ENCODE measurements around the gene PTPRJ. TPM values are rescaled to one million over a fixed set of nuclear protein-coding genes. Genes with fewer than 3 reads are reported as not detected.
A peak's percentile ranks its signal among the peaks of the same experiment; 100 is the strongest.

Gene PTPRJ
- total and polyA plus RNA-seq, 2 donors (not counting 1 experiment from before 2014, with no cell fraction given) = 5.3 to 5.8 TPM

DNA sequence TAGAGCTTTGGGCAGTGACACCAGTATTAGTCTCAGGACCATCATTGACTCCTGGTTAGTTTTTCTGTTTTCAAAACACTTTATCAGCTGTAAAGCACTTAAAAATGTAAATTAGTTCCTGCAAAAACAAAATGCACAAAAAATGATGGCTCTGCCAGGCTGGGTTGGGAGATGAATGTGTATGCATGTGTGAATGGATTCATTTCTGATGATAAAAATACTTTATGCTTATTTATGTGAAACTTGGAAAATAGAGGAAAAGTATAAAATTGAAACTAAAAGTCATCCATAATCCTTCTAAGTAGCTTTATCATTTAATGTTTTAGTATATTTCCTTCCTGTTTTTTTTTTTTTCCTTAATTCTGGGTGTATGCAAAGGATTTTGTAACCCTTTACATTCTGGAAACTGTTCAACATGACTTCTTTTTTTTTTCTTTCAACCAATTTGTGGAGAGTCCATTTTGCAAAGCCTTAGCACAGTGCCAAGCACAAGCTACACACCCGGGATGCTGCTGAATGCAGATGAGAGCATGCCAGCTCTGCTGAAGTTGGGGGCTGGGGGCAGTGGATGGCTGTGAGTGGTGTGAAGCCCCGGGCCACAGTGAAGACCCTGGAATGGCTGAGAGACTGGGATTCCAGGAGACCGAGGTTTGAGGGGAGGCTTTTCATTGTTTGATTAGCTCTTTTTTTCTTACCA is 37.6 kb downstream of the PTPRJ start:
- no peaks in the 10 kb centered on the region for H4K20me1 ChIP-seq (ENCODE audit: control insufficient read depth, extremely low read depth, insufficient read depth, low read length)
- H3K36me3 ChIP-seq (ENCODE audit: control insufficient read depth, insufficient read depth, low read length) = no peaks in the 10 kb centered on the region
- no peaks in the 10 kb centered on the region for H3K27me3 ChIP-seq (ENCODE audit: control insufficient read depth, insufficient read depth, low read length)
- TF ChIP-seq EZH2 (IDR thresholded peaks at IDR 0.05; ENCODE audit: low read length, missing control alignments) = no peak
- TF ChIP-seq, protein P1, sequence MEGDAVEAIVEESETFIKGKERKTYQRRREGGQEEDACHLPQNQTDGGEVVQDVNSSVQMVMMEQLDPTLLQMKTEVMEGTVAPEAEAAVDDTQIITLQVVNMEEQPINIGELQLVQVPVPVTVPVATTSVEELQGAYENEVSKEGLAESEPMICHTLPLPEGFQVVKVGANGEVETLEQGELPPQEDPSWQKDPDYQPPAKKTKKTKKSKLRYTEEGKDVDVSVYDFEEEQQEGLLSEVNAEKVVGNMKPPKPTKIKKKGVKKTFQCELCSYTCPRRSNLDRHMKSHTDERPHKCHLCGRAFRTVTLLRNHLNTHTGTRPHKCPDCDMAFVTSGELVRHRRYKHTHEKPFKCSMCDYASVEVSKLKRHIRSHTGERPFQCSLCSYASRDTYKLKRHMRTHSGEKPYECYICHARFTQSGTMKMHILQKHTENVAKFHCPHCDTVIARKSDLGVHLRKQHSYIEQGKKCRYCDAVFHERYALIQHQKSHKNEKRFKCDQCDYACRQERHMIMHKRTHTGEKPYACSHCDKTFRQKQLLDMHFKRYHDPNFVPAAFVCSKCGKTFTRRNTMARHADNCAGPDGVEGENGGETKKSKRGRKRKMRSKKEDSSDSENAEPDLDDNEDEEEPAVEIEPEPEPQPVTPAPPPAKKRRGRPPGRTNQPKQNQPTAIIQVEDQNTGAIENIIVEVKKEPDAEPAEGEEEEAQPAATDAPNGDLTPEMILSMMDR (conservative IDR thresholded peaks at IDR 0.05 in 1 of 2, IDR thresholded peaks at IDR 0.05 in 1 of 2; ENCODE audit: low read depth in 1 of 2, low read length in 2 of 2) = no peak
- no peak overlapping the region for H2AFZ ChIP-seq (ENCODE audit: low read length)
- H3K79me2 ChIP-seq (ENCODE audit: control insufficient read depth, insufficient read depth, low read length) = no peaks in the 10 kb centered on the region
- H3K4me3 ChIP-seq (replicated peaks in 1 of 4; ENCODE audit: control extremely low read depth in 1 of 4, insufficient read depth in 1 of 4, low read depth in 3 of 4, low read length in 4 of 4) = no peak overlapping the region
- peaks cover 11% of the 10 kb centered on the region for H3K4me1 ChIP-seq (ENCODE audit: control insufficient read depth, extremely low read depth, insufficient read depth, low read length)
- H3K9ac ChIP-seq (ENCODE audit: insufficient read depth, low read length) = no peak overlapping the region
- H3K9me3 ChIP-seq (ENCODE audit: control insufficient read depth, insufficient read depth, low read depth, low read length) = no peaks in the 10 kb centered on the region
- no peak overlapping the region for H3K27ac ChIP-seq (ENCODE audit: insufficient read depth, low read length)
- DNase-seq (ENCODE audit: low read depth in 2 of 2) = no peak
- no peak overlapping the region for H3K4me2 ChIP-seq (ENCODE audit: extremely low read depth, insufficient read depth, low read length)

DNA sequence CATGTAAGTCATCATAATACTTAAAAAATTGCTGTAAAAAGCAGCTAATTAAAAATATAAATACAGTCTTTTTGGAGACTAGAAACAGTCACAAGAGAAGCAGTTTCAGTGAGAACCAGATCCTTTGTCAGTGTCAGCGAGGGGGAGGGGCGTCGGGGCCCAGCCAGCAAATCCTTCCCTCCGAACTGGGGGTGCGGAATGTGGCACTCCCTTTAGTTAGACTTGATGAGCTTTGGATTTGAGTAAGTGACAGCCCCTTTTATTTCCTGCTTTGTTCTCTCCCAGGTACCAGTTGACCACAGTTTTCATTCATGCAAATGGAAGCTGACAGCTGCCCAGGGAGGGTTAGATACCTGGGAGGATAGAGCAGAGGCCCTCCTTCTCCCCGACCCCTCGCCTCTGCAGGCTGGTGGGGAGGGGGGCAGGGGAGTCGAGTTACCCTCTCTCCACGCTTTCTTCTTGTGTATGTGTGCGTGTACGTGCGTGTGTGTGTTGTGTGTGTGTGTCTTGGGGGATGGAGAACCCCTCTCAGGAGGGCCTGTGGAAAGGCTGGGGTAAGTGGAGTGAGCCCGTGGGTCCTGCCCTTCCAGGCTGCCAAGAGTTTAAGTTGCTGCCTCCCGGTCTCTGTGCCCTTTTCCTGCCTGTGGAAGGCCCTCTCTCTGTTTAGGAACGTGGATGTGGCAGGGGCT is 38.3 kb downstream of the PTPRJ start:
- H3K36me3 ChIP-seq (ENCODE audit: control insufficient read depth, insufficient read depth, low read length) = no peaks in the 10 kb centered on the region
- no peak for TF ChIP-seq EZH2 (IDR thresholded peaks at IDR 0.05; ENCODE audit: low read length, missing control alignments)
- TF ChIP-seq, protein P1 (conservative IDR thresholded peaks at IDR 0.05 in 1 of 2, IDR thresholded peaks at IDR 0.05 in 1 of 2; ENCODE audit: low read depth in 1 of 2, low read length in 2 of 2) = no peak
- no peaks in the 10 kb centered on the region for H3K9me3 ChIP-seq (ENCODE audit: control insufficient read depth, insufficient read depth, low read depth, low read length)
- H3K4me2 ChIP-seq (ENCODE audit: extremely low read depth, insufficient read depth, low read length) = no peak overlapping the region
- H2AFZ ChIP-seq (ENCODE audit: low read length) = no peak overlapping the region
- peaks cover 4% of the 10 kb centered on the region for H3K4me1 ChIP-seq (ENCODE audit: control insufficient read depth, extremely low read depth, insufficient read depth, low read length)
- no peak overlapping the region for H3K4me3 ChIP-seq (replicated peaks in 1 of 4; ENCODE audit: control extremely low read depth in 1 of 4, insufficient read depth in 1 of 4, low read depth in 3 of 4, low read length in 4 of 4)
- peak in 1 of 2 donors; percentile 35 for DNase-seq (ENCODE audit: low read depth in 2 of 2)
- no peaks in the 10 kb centered on the region for H3K27me3 ChIP-seq (ENCODE audit: control insufficient read depth, insufficient read depth, low read length)
- no peak overlapping the region for H3K27ac ChIP-seq (ENCODE audit: insufficient read depth, low read length)
- H3K79me2 ChIP-seq (ENCODE audit: control insufficient read depth, insufficient read depth, low read length) = no peaks in the 10 kb centered on the region
- H3K9ac ChIP-seq (ENCODE audit: insufficient read depth, low read length) = no peak overlapping the region
- no peaks in the 10 kb centered on the region for H4K20me1 ChIP-seq (ENCODE audit: control insufficient read depth, extremely low read depth, insufficient read depth, low read length)

DNA sequence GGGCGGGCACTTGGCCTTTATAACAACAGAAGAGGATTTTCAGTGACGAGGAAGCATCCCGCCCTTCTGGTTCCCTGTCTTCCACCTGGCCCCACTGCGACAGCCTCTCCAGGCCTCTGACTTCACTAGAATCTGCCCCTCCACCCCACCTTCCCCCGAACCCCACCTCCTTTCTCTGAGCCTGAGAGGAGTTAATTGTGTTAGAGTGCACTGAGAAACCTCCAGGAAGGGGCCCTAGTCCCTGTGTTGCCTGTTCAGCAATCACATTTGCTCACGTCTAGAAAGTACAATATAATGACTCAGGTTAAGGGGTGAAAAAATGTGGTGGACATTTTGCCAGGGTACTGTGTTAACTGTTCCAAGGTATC is 38.8 kb downstream of the PTPRJ start:
- no peaks in the 10 kb centered on the region for H3K36me3 ChIP-seq (ENCODE audit: control insufficient read depth, insufficient read depth, low read length)
- H3K27me3 ChIP-seq (ENCODE audit: control insufficient read depth, insufficient read depth, low read length) = no peaks in the 10 kb centered on the region
- TF ChIP-seq EZH2 (IDR thresholded peaks at IDR 0.05; ENCODE audit: low read length, missing control alignments) = no peak
- TF ChIP-seq, protein P1 (conservative IDR thresholded peaks at IDR 0.05 in 1 of 2, IDR thresholded peaks at IDR 0.05 in 1 of 2; ENCODE audit: low read depth in 1 of 2, low read length in 2 of 2) = no peak
- DNase-seq (ENCODE audit: low read depth in 2 of 2) = peak in 1 of 2 donors; percentile 30
- H3K9ac ChIP-seq (ENCODE audit: insufficient read depth, low read length) = no peak overlapping the region
- peaks cover 2% of the 10 kb centered on the region for H3K4me1 ChIP-seq (ENCODE audit: control insufficient read depth, extremely low read depth, insufficient read depth, low read length)
- H4K20me1 ChIP-seq (ENCODE audit: control insufficient read depth, extremely low read depth, insufficient read depth, low read length) = no peaks in the 10 kb centered on the region
- no peak overlapping the region for H3K4me3 ChIP-seq (replicated peaks in 1 of 4; ENCODE audit: control extremely low read depth in 1 of 4, insufficient read depth in 1 of 4, low read depth in 3 of 4, low read length in 4 of 4)
- H3K9me3 ChIP-seq (ENCODE audit: control insufficient read depth, insufficient read depth, low read depth, low read length) = no peaks in the 10 kb centered on the region
- H3K4me2 ChIP-seq (ENCODE audit: extremely low read depth, insufficient read depth, low read length) = no peak overlapping the region
- no peaks in the 10 kb centered on the region for H3K79me2 ChIP-seq (ENCODE audit: control insufficient read depth, insufficient read depth, low read length)
- no peak overlapping the region for H3K27ac ChIP-seq (ENCODE audit: insufficient read depth, low read length)
- no peak overlapping the region for H2AFZ ChIP-seq (ENCODE audit: low read length)
